ENCODE measurements around the gene RALGPS2.

GRCh38 chr1:178688244-178688643, 36.8 kb upstream of the RALGPS2 start:
- TF ChIP-seq GATA2 (IDR thresholded peaks at IDR 0.05; ENCODE audit: low read depth, low read length) = no peak
- TF ChIP-seq GATA3 (IDR thresholded peaks at IDR 0.05; ENCODE audit: low read depth, low read length) = no peak

Measured in SH-SY5Y (cell line).